Neural cell (in vitro differentiated cells): ENCODE data around the gene GET4. TPM values are rescaled to one million over a fixed set of nuclear protein-coding genes. Genes with fewer than 3 reads are reported as not detected.

Experiments
- H2AFZ ChIP-seq: fragments of 200-600, 300-800 bp; sonication (generic), shearing (Covaris generic); 2 replicates; pipeline ENCODE4 v1.6.0; 2014; ENCODE audit warnings: low read depth, mild to moderate bottlenecking, antibody characterized with exemption, low read length, moderate library complexity
- H3F3A ChIP-seq: fragments of 200-600 bp; shearing (Covaris generic); 2 replicates; pipeline ENCODE4 v1.6.1; 2016; ENCODE audit warnings: mild to moderate bottlenecking, moderate library complexity, mixed read lengths, antibody characterized with exemption, low read length; ENCODE audit not compliant: insufficient read depth, poor library complexity, severe bottlenecking
- H3K27ac ChIP-seq: fragments of 200-600, 300-800 bp; sonication (generic), shearing (Covaris generic); 2 replicates; pipeline ENCODE4 v1.5.1; 2014; ENCODE audit warnings: mild to moderate bottlenecking, low read length, moderate library complexity
- H3K27me3 ChIP-seq: fragments of 300-800, 200-600 bp; sonication (generic), shearing (Covaris generic); 2 replicates; pipeline ENCODE4 v1.6.0; 2014; ENCODE audit warnings: mild to moderate bottlenecking, low read depth, low read length, moderate library complexity; ENCODE audit not compliant: insufficient read depth
- H3K36me3 ChIP-seq: fragments of 300-800, 200-600 bp; sonication (generic), shearing (Covaris generic); 2 replicates; pipeline ENCODE4 v1.5.1; 2014; ENCODE audit warnings: mild to moderate bottlenecking, antibody characterized with exemption, low read length, moderate library complexity; ENCODE audit not compliant: insufficient read depth
- H3K4me2 ChIP-seq: fragments of 300-800, 200-600 bp; sonication (generic), shearing (Covaris generic); 2 replicates; pipeline ENCODE4 v1.6.0; 2014; ENCODE audit warnings: mild to moderate bottlenecking, low read length
- H3K4me3 ChIP-seq: fragments of 300-800, 200-600 bp; sonication (generic), shearing (Covaris generic); 2 replicates; pipeline ENCODE4 v1.5.1; 2014; ENCODE audit warnings: mild to moderate bottlenecking, low read length, moderate library complexity
- H3K79me2 ChIP-seq: fragments of 200-600 bp; shearing (Covaris generic); replicated peaks from 2 replicates; pipeline ENCODE4 v1.6.0; 2014; ENCODE audit warnings: mild to moderate bottlenecking, low read length, moderate library complexity; ENCODE audit not compliant: insufficient read depth
- H3K9ac ChIP-seq: fragments of 300-800, 200-600 bp; sonication (generic), shearing (Covaris generic); 2 replicates; pipeline ENCODE4 v1.6.1; 2016; ENCODE audit warnings: mild to moderate bottlenecking, low read length, mixed read lengths
- H3K9me2 ChIP-seq: fragments of 200-600 bp; shearing (Covaris generic); 2 replicates; pipeline ENCODE4 v1.6.1; 2016; ENCODE audit warnings: mild to moderate bottlenecking, low read length, mixed read lengths; ENCODE audit not compliant: insufficient read depth
- H3K9me3 ChIP-seq: fragments of 200-600, 300-800 bp; sonication (generic), shearing (Covaris generic); 2 replicates; pipeline ENCODE4 v1.6.1; 2016; ENCODE audit warnings: mild to moderate bottlenecking, mixed run types, low read length, moderate library complexity, mixed read lengths
- H4K20me1 ChIP-seq: fragments of 200-600 bp; shearing (Covaris generic); 2 replicates; pipeline ENCODE4 v1.6.1; 2016; ENCODE audit warnings: mild to moderate bottlenecking, mixed run types; ENCODE audit not compliant: insufficient read depth
- EP300 ChIP-seq: fragments of 450-650 bp; conservative IDR thresholded peaks from 2 replicates; pipeline ENCODE4 v1.6.1; 2014; ENCODE audit warnings: antibody characterized with exemption, mild to moderate bottlenecking, moderate library complexity; ENCODE audit not compliant: poor library complexity, severe bottlenecking
- EZH2 ChIP-seq: fragments of 200-600, 300-800 bp; shearing (Covaris generic), sonication (generic); IDR thresholded peaks from 2 replicates; pipeline ENCODE4 v1.6.1; 2014; ENCODE audit warnings: antibody characterized with exemption, low read length, borderline replicate concordance, mild to moderate bottlenecking; ENCODE audit not compliant: insufficient read depth, poor library complexity, severe bottlenecking
- MXI1 ChIP-seq: fragments of 450-650 bp; conservative IDR thresholded peaks from 2 replicates; pipeline ENCODE4 v1.6.1; 2014; ENCODE audit warnings: antibody characterized with exemption, mild to moderate bottlenecking; ENCODE audit not compliant: poor library complexity, severe bottlenecking
- POLR2AphosphoS5 ChIP-seq: IDR thresholded peaks from 2 replicates; pipeline ENCODE4 v1.6.1; 2012
- RAD21 ChIP-seq: fragments of 450-650 bp; conservative IDR thresholded peaks from 2 replicates; pipeline ENCODE4 v1.6.1; 2014; ENCODE audit warnings: antibody characterized with exemption, mild to moderate bottlenecking, moderate library complexity
- SMC3 ChIP-seq: fragments of 450-650 bp; conservative IDR thresholded peaks from 2 replicates; pipeline ENCODE4 v1.6.1; 2014; ENCODE audit warnings: antibody characterized with exemption, mild to moderate bottlenecking, moderate library complexity; ENCODE audit not compliant: poor library complexity
- TAF1 ChIP-seq: IDR thresholded peaks from 2 replicates; pipeline ENCODE4 v1.6.1; 2012; ENCODE audit warnings: low read depth
- polyA plus RNA-seq: library from polyadenylated mRNA; depleted of rRNA; stranded (reverse); fragments of >200 nt; gene quantifications from 2 replicates; pipeline ENCODE4 v1.2.3, GENCODE V29; 2014
- TF ChIP-seq, protein P1 (sequence below): fragments of 450-650 bp; IDR thresholded peaks from 2 replicates; pipeline ENCODE4 v1.5.1; 2014; ENCODE audit warnings: antibody characterized with exemption, mild to moderate bottlenecking, moderate library complexity; ENCODE audit not compliant: poor library complexity, severe bottlenecking
- TF ChIP-seq, protein P2 (sequence below): IDR thresholded peaks from 2 replicates; pipeline ENCODE4 v1.6.1; 2012; ENCODE audit warnings: borderline replicate concordance

GET4 gene
- polyA plus RNA-seq, 1 donor from 2014 or later = 63.8 TPM

DNA sequence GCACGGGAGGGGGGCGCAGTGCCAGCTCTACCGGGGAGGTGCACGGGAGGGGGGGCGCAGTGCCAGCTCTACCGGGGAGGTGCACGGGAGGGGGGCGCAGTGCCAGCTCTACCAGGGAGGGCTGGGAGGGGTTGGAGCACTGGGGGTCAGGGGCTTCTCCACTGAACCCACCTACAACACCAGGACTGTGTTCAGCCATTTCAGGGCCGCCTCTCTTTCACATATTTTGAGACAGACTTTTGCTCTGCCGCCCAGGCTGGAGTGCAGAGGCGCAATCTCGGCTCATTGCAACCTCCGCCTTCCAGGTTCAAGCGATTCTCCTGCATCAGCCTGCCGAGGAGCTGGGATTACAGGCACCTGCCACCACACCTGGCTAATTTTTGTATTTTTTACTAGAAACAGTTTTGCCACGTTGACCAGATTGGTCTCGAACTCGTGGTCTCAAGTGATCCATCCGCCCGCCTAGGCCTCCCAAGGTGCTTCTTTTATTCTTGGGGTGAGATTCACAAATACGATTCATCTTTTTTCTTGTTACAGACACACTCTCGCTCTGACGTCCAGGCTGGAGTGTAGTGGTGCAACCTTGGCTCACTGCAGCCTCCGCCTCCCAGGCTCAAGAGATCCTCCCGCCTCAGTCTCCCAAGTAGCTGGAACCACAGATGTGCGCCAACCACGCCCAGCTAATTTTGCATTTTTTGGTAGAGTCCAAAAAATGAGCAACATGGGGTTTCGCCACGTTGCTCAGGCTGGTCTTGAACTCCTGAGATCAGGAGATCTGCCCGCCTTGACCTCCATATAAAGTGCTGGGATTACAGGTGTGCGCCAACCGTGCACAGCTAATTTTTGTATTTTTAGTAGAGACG, 41.1 kb downstream of the GET4 start:
- no peak overlapping the region for H3K27ac ChIP-seq
- H3F3A ChIP-seq = no peaks in the 10 kb centered on the region
- no peaks in the 10 kb centered on the region for H3K9me2 ChIP-seq
- no peaks in the 10 kb centered on the region for H3K27me3 ChIP-seq
- H3K4me2 ChIP-seq = no peak overlapping the region
- no peak overlapping the region for H3K4me3 ChIP-seq
- H2AFZ ChIP-seq = no peak overlapping the region
- no peak for TF ChIP-seq POLR2AphosphoS5
- TF ChIP-seq EZH2 = no peak
- no peak for TF ChIP-seq TAF1
- TF ChIP-seq SMC3 = no peak
- TF ChIP-seq EP300 = no peak
- no peak for TF ChIP-seq MXI1
- no peak for TF ChIP-seq RAD21
- TF ChIP-seq, protein P1, sequence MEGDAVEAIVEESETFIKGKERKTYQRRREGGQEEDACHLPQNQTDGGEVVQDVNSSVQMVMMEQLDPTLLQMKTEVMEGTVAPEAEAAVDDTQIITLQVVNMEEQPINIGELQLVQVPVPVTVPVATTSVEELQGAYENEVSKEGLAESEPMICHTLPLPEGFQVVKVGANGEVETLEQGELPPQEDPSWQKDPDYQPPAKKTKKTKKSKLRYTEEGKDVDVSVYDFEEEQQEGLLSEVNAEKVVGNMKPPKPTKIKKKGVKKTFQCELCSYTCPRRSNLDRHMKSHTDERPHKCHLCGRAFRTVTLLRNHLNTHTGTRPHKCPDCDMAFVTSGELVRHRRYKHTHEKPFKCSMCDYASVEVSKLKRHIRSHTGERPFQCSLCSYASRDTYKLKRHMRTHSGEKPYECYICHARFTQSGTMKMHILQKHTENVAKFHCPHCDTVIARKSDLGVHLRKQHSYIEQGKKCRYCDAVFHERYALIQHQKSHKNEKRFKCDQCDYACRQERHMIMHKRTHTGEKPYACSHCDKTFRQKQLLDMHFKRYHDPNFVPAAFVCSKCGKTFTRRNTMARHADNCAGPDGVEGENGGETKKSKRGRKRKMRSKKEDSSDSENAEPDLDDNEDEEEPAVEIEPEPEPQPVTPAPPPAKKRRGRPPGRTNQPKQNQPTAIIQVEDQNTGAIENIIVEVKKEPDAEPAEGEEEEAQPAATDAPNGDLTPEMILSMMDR = no peak
- H3K9me3 ChIP-seq = no peaks in the 10 kb centered on the region
- H4K20me1 ChIP-seq = no peaks in the 10 kb centered on the region
- no peaks in the 10 kb centered on the region for H3K36me3 ChIP-seq
- no peak overlapping the region for H3K9ac ChIP-seq
- H3K79me2 ChIP-seq = no peaks in the 10 kb centered on the region

DNA sequence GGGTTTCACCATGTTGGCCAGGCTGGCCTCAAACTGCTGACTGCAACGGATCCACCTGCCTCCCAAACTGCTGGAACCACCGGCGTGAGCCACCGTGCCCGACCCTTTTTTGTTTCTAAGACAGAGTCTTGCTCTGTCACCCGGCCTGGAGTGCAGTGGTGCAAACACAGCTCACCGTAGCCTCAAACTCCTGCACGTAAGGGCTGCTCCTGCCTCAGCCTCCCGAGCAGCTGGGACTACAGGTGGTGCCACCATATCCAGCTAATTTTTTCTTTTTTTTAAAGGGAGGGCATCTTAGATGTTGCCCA, 41.7 kb downstream of the GET4 start:
- Histone ChIP-seq H3K27ac (no peak overlapping the region), H3K79me2 (no peaks in the 10 kb centered on the region), H3K9me2 (no peaks in the 10 kb centered on the region), H3K4me3 (no peak overlapping the region), H3K9me3 (no peaks in the 10 kb centered on the region), H3K36me3 (no peaks in the 10 kb centered on the region), H3K27me3 (no peaks in the 10 kb centered on the region), H3K9ac (no peak overlapping the region), H3F3A (no peaks in the 10 kb centered on the region), H3K4me2 (no peak overlapping the region), H2AFZ (no peak overlapping the region), H4K20me1 (no peaks in the 10 kb centered on the region)
- TF ChIP-seq, protein P1 = no peak
- TF ChIP-seq TAF1 (no peak), MXI1 (no peak), POLR2AphosphoS5 (no peak), EP300 (no peak), EZH2 (no peak), RAD21 (no peak), SMC3 (no peak)
- TF ChIP-seq, protein P2, sequence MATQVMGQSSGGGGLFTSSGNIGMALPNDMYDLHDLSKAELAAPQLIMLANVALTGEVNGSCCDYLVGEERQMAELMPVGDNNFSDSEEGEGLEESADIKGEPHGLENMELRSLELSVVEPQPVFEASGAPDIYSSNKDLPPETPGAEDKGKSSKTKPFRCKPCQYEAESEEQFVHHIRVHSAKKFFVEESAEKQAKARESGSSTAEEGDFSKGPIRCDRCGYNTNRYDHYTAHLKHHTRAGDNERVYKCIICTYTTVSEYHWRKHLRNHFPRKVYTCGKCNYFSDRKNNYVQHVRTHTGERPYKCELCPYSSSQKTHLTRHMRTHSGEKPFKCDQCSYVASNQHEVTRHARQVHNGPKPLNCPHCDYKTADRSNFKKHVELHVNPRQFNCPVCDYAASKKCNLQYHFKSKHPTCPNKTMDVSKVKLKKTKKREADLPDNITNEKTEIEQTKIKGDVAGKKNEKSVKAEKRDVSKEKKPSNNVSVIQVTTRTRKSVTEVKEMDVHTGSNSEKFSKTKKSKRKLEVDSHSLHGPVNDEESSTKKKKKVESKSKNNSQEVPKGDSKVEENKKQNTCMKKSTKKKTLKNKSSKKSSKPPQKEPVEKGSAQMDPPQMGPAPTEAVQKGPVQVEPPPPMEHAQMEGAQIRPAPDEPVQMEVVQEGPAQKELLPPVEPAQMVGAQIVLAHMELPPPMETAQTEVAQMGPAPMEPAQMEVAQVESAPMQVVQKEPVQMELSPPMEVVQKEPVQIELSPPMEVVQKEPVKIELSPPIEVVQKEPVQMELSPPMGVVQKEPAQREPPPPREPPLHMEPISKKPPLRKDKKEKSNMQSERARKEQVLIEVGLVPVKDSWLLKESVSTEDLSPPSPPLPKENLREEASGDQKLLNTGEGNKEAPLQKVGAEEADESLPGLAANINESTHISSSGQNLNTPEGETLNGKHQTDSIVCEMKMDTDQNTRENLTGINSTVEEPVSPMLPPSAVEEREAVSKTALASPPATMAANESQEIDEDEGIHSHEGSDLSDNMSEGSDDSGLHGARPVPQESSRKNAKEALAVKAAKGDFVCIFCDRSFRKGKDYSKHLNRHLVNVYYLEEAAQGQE = no peak
